Measurements from ENCODE around the gene MTRF1.

DNA sequence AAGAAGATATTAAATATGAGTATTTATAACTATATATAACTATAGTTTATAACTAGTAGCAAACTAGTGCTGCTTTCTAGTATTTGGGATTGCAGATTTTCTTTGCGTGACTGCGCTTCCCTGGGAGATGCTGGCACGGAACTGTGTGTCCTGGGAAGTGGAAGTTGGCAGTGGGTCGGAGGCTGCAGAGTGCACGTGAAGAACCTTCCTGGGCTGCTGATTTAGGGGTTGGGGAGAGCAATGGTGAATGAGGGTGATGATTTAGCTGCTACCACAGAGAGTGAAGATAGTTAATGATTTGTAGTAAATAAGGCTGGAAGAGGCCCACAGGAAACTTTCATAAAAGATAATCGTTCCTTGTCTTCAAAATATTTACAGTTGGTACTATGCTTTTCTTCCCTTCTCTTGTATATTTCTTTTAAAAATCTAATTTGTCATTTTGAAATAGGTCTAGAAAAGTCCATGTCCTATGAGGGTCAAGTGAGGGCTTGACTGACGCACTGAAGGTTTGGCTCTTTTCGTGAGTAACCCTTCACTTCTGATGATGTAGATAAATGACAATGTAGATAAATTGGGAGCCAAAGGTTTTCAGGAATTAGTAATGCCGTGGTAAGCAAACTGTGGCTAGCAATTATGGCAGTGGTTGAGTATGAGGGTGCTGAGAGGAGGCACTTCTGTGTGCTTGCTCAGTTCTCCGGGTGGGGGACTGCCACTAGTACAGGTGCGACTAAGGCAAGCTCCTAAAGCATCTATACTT is 44.7 kb upstream of the MTRF1 start:
- TF ChIP-seq, protein P1, sequence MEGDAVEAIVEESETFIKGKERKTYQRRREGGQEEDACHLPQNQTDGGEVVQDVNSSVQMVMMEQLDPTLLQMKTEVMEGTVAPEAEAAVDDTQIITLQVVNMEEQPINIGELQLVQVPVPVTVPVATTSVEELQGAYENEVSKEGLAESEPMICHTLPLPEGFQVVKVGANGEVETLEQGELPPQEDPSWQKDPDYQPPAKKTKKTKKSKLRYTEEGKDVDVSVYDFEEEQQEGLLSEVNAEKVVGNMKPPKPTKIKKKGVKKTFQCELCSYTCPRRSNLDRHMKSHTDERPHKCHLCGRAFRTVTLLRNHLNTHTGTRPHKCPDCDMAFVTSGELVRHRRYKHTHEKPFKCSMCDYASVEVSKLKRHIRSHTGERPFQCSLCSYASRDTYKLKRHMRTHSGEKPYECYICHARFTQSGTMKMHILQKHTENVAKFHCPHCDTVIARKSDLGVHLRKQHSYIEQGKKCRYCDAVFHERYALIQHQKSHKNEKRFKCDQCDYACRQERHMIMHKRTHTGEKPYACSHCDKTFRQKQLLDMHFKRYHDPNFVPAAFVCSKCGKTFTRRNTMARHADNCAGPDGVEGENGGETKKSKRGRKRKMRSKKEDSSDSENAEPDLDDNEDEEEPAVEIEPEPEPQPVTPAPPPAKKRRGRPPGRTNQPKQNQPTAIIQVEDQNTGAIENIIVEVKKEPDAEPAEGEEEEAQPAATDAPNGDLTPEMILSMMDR (IDR thresholded peaks at IDR 0.05), result no peak
- no peak for TF ChIP-seq POLR2A (IDR thresholded peaks at IDR 0.05)

Data from prostate gland (tissue), 2 donors.